ENCODE data around the gene OR6M1. TPM values are rescaled to one million over a fixed set of nuclear protein-coding genes. Genes with fewer than 3 reads are reported as not detected.

Gene OR6M1
- total and polyA plus RNA-seq, 2 of the 4 experiments (the other 2 are of a cell fraction), result not detected

GRCh38 chr11:123755813-123756212 lies 50.3 kb downstream of the OR6M1 start:
- H3K9me1 ChIP-seq (ENCODE audit: insufficient read depth, low read length), result no peaks in the 10 kb centered on the region
- DNase-seq (no peak), ATAC-seq (ENCODE audit: low read depth) (no peak)
- TF ChIP-seq FOS (IDR thresholded peaks at IDR 0.05; ENCODE audit: low read depth, low read length) (no peak), NFE2L2 (IDR thresholded peaks at IDR 0.05; ENCODE audit: low read depth, low read length) (no peak), RCOR1 (IDR thresholded peaks at IDR 0.05; ENCODE audit: insufficient replicate concordance, low read length) (no peak), USF2 (IDR thresholded peaks at IDR 0.05; ENCODE audit: low read depth, low read length) (no peak), CTCF (conservative IDR thresholded peaks at IDR 0.05; ENCODE audit: low read depth, low read length) (no peak), MAFK (IDR thresholded peaks at IDR 0.05; ENCODE audit: low read depth, low read length) (no peak), CEBPB (IDR thresholded peaks at IDR 0.05; ENCODE audit: low read depth, low read length) (no peak), ELK1 (IDR thresholded peaks at IDR 0.05; ENCODE audit: borderline replicate concordance, low read depth, low read length) (no peak), BHLHE40 (IDR thresholded peaks at IDR 0.05; ENCODE audit: low read depth, low read length) (no peak), MAZ (IDR thresholded peaks at IDR 0.05; ENCODE audit: borderline replicate concordance, low read depth, low read length) (no peak)
- H4K5ac ChIP-seq (ENCODE audit: low read depth, low read length), result no peak overlapping the region
- H3K14ac ChIP-seq (replicated peaks; ENCODE audit: low read depth, low read length), result no peak overlapping the region
- intact Hi-C loops (cut with micrococcal nuclease) (no loop called here), in situ Hi-C loops (cut with MboI; ENCODE audit: low sequenced_read_pairs) (no loop called here), dilution Hi-C loops (cut with HindIII; ENCODE audit: low sequenced_read_pairs, unreplicated experiment) (no loop called here)
- no peak overlapping the region for H3K56ac ChIP-seq (ENCODE audit: extremely low read depth, insufficient read depth, low read length)
- no TSS peak for BruUV-seq (replicated peaks)
- H3K27ac ChIP-seq (ENCODE audit: insufficient read depth, low read length), result no peak overlapping the region
- no peaks in the 10 kb centered on the region for H3K4me1 ChIP-seq (ENCODE audit: control insufficient read depth, insufficient read depth, low read length)
- POLR2A ChIA-PET (ENCODE audit: unreplicated experiment), result no interaction called here
- no peak overlapping the region for H3K23ac ChIP-seq (ENCODE audit: low read depth, low read length)
- no peak overlapping the region for H3K4me2 ChIP-seq (ENCODE audit: low read depth, low read length)
- no peak overlapping the region for H2BK120ac ChIP-seq (ENCODE audit: low read depth, low read length)
- H4K20me1 ChIP-seq (ENCODE audit: insufficient read depth, low read length), result no peaks in the 10 kb centered on the region
- CTCF ChIA-PET, result no interaction called here
- no peak overlapping the region for H3K4ac ChIP-seq (ENCODE audit: low read depth, low read length)
- no peak overlapping the region for H2BK15ac ChIP-seq (ENCODE audit: low read depth, low read length)
- no peaks in the 10 kb centered on the region for H3K79me1 ChIP-seq (ENCODE audit: low read depth in 1 of 2, low read length in 2 of 2)
- H2BK20ac ChIP-seq (ENCODE audit: low read depth, low read length), result no peak overlapping the region
- no peak overlapping the region for H2AK5ac ChIP-seq (ENCODE audit: low read depth, low read length)
- H4K8ac ChIP-seq (ENCODE audit: low read depth in 2 of 2, low read length in 2 of 2), result no peak overlapping the region
- no peak overlapping the region for H2AK9ac ChIP-seq (replicated peaks; ENCODE audit: low read depth, low read length, poor library complexity)
- H4K91ac ChIP-seq (ENCODE audit: insufficient read depth, low read depth, low read length), result no peak overlapping the region
- H2AFZ ChIP-seq (replicated peaks; ENCODE audit: low read length, poor library complexity), result no peak overlapping the region
- H3K27me3 ChIP-seq (ENCODE audit: control insufficient read depth, insufficient read depth, low read length), result peaks cover 5% of the 10 kb centered on the region
- H3K9ac ChIP-seq (ENCODE audit: low read depth, low read length), result no peak overlapping the region
- no peaks in the 10 kb centered on the region for H3K9me3 ChIP-seq (ENCODE audit: control insufficient read depth, insufficient read depth, low read length)
- WGBS, 2 experiments (ENCODE audit: extremely low coverage in 2 of 2, insufficient read length in 1 of 2), result no CpG with 5 or more reads among the region's 3 CpGs
- H3K36me3 ChIP-seq (ENCODE audit: control insufficient read depth, insufficient read depth, low read length), result no peaks in the 10 kb centered on the region
- no peak overlapping the region for H3K18ac ChIP-seq (ENCODE audit: low read depth, low read length)
- no peak overlapping the region for H3K4me3 ChIP-seq (ENCODE audit: insufficient read depth, low read depth, low read length)
- H2BK5ac ChIP-seq (ENCODE audit: low read depth, low read length, poor library complexity, severe bottlenecking), result no peak overlapping the region
